OCI-LY3 (cell line): ENCODE measurements around the gene HOXC11.

Experiments used
- CTCF ChIP-seq: fragments of 200-600, 300-600 bp; sonication (generic); IDR thresholded peaks from 2 replicates; pipeline ENCODE4 v1.5.1; 2014; ENCODE audit warnings: antibody characterized with exemption, low read length, low read depth
- EZH2phosphoT487 ChIP-seq: fragments of 200-600 bp; shearing (Covaris generic); IDR thresholded peaks from 2 replicates; pipeline ENCODE4 v1.6.1; 2018; ENCODE audit warnings: antibody characterized with exemption, mixed run types, low read depth

- TF ChIP-seq CTCF: no peak
- no peak for TF ChIP-seq EZH2phosphoT487
Observed at GRCh38 chr12:53941187-53941586, 31.7 kb upstream of the HOXC11 start.
